ENCODE data around the gene IFT43.

IFT43 gene

GRCh38 chr14:76083796-76084765, 98.5 kb downstream of the IFT43 start:
- DNase-seq = no peak

DNA sequence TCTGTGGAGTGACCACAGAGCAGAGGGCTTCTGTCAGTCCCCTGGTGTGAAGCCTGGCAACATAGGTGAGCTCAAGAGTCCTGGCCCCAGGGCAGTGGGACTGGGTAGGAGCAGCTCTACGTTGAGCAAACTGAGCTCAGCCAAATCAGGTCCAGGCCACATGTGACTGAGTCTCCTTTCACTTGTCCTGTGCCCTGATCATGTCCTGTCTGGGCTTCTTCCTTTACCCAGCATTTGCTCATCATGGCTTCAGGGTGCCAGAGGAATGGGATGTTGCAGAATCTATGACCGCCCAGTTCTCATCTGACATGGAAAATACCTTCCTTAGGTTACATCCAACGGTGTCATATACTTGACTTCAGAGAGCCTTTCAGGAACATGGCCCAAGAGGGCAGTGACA, 99.8 kb downstream of the IFT43 start:
- no peak for DNase-seq

DNA sequence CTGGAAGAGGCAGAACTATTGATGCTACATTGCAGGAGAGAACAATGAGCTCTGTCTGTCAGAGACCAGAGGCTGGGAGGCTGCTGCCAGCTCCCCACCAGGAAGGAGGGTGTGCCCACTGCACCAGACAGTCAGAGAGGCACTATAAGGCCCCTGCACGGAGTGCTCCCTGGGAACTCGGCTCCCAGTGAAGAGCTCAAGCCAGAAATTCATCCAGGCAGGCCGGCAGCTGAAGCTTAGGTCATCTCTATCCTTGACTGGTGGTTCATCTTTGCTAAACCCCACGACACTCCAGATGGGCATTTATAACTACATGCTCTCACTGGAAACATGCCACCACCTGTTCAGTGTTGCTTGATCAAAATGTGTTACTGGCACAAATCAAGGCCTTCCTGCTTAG, 101.1 kb downstream of the IFT43 start:
- no peak for DNase-seq

GRCh38 chr14:76088326-76088725, 102.8 kb downstream of the IFT43 start:
- no peak for DNase-seq

GRCh38 chr14:76088771-76089571, 103.4 kb downstream of the IFT43 start:
- no peak for DNase-seq

DNA sequence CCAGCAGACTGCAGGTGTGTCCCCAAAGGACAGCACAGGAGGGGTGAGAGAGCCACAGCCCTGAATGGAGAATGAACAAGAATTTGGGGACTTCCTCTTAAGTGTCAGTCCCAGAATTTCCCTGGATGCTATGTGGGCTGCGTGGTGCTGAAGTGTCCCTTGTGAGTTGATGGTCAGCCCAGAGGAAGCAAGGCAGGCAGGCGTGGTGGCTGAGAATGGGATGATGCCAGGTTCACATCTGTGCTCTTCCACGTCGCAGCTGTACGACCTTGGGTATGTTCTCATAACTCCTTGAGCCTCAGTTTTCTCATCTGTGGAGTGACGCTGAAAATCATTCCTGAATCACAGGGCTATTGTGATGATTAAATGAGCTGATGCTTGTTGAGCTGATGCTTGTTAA, 104.0 kb downstream of the IFT43 start:
- no peak for DNase-seq

DNA sequence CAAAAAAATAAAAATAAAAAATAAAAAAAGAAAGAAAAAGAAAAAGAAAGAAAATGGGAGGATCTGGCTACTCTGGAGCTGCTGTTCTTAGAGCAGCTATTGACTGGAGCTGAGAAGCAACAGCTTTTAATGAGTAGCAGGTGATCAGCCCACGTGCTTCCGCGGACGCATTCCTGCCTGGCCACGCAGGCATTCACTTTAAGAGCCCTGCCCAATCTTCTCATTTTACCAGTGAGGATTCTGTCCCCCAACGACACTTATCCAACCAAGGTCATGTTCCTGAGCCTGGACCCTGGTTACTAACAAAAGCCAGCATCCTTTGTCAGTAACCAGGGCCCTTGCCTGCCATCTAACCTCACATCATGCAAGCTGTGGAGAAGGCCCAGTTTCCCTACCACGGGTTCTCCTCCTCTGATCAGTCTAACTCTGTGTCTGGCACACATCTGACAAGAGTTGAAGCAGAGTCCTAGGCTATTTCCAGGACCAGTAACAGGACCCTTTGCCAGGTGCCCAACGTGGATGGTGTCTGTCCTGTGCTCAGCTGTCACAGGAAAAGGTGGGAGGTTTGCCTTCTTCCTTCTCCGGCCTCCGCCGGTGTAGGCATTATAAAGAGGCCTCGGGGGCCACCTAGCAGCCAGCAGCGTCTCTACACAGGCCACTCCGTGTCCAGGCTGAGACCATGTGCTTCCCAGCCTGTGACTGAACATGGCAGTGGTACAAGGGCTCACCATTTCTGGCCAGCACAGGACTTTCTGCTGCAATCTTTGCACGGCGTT, 105.2 kb downstream of the IFT43 start:
- no peak for DNase-seq

- no peak for DNase-seq
Observed at GRCh38 chr14:76093077-76093476, 107.5 kb downstream of the IFT43 start.

DNA sequence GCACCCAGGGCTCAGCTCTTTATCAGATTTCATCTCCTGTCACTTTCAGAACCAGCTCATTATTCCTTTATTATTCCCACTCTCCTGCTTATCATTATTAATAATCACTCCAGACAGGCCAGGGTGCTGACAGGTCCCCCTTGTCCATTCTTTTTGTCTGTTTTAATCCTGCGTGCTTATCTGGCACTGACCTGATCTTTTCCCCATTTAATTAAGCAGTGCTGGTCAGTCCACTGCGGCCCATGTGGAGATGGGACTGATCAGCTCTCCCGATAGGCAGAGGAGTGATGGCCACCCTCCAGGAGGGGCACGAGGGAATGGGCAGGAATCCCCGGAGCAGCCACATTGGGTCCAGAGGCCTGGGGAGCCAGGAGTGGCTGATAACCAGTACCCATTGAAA, 110.7 kb downstream of the IFT43 start:
- no peak for DNase-seq

GRCh38 chr14:76097547-76097946, 112.0 kb downstream of the IFT43 start:
- no peak for DNase-seq

GRCh38 chr14:76098047-76098446, 112.5 kb downstream of the IFT43 start:
- DNase-seq = no peak

- no peak for DNase-seq
Observed at GRCh38 chr14:76098916-76099675, 113.5 kb downstream of the IFT43 start.

GRCh38 chr14:76100236-76100635, 114.7 kb downstream of the IFT43 start:
- no peak for DNase-seq

DNA sequence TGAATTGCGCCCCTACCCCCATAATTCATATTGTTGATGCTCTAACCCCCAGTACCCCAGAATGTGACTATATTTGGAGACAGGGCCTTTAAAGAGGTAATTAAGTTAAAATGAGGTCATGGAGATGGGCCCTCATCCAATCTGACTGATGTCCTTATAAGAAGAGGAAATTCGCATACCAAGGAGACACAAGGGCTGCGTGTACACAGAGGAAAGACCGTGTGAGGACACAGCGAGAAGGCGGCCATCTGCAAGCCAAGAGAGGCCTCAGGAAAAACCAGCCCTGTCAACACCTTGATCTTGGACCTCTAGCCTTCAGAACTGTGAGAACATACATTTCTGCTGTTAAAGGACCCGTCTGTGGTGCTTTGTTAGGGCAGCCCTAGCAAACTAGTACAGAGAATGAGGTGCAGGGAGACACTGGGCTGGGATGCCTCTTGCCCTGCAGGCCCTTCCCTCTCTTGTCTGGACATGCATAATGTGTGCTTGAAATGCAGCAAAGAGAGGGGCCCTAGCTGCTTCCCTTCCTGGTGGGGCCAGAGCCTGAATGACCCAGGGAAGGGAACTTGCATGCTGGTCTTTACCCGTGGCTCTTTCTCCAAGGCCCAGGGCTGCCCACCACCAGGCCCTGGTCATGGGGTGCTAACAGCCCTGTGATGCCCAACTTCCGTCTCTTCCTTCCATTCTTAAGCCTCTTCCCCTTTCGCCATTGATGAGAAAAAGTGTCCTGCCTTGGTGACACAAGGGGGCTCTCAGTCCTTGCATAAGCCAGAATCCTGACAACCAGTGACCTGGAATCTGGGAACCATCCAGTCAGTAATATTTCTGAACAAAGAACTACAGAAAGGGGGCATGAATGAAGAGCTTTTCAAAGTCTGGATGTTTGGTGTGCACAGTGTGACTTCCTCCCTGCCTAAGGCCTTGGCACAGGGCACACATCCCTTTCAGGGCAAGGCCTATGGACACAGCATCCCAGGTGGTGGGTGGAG, 116.1 kb downstream of the IFT43 start:
- DNase-seq = no peak

GRCh38 chr14:76104802-76105355, 119.3 kb downstream of the IFT43 start:
- DNase-seq = no peak

- no peak for DNase-seq
Observed at GRCh38 chr14:76106188-76106587, 120.6 kb downstream of the IFT43 start.

DNA sequence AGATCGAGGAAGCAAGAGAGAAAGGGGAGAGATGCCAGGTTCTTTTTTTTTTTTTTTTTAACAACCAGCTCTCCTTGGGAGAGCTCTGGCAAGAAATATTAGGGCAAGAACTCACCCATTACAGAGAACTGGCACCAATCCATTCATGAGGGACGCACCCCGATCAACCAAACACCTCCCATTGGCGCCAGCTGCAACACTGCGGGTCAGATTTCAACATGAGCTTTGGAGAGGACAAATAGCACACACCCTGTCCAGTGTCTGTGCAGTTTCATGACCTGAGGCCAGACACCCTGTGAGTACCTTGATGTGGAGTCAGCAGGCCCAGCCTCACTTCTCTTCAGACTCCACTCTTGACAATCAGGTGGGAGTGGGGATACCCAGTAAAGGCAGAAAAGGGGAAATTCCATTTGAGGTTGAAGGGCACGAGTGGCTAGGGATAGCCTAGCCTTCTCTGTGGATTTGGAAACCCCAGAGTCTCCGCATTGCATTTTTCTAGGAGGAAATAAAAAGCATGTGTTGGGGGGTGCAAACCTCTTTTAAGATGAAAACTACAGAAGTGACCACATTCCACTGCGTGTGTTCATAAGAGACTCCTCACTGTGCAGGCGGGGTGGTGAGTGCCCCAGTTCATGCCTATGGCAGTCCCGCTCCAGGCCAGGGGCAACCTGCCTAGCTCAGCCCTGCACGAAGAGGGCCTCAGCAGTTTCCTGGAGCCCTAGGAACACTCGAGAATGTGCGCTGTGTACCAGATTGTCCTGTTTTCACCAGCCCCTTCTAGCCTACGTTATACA, 123.7 kb downstream of the IFT43 start:
- DNase-seq = no peak

DNA sequence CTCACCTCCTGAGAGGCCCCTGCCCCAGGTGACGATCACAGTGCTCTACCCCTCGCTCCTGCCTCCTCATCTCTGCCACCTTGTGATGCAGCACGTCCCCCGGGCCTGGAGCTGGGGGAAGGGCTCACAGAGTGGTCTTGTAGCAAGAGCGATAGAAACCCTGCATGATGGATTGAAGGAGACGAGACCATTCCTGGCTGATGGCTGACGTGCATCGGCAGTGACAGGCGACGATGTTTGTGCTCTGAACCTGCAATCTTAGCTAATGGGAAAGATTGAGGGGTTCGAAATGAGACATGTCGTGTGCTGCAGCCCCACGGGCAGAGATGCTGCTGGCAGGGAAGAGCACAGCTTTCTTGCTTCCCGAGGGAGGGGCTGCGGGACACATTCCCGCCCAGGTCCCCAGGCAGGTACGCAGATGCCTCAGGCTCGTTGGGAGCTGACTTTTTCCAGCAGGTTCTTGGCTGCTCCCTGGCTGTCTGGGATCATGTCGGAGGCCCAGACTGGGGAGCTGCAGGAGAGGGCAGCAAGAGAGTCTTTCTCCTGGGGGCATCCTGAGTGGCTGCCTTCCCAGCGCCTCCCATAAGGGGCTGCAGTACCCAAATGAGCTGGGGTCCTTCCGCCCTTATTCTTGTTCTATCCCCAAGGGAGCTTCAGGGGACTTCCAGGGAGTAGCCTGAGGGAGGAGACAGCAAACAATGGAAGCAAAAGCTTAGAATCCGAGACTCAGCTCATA, 127.5 kb downstream of the IFT43 start:
- DNase-seq = no peak

- DNase-seq = no peak
Observed at GRCh38 chr14:76113691-76114090, 128.1 kb downstream of the IFT43 start.
